ENCODE results near the gene SDK1. TPM values are rescaled to one million over a fixed set of nuclear protein-coding genes. Genes with fewer than 3 reads are reported as not detected.

The SDK1 gene
- polyA plus RNA-seq, 2 of the 4 experiments (the other 2 are of a cell fraction), result 0.12 to 0.28 TPM

GRCh38 chr7:3453398-3453797 is 152.3 kb downstream of the SDK1 start:
- Histone ChIP-seq H3K27ac (no peak overlapping the region), H3K4me3 (no peak overlapping the region), H3K4me2 (no peak overlapping the region), H3K9me3 (no peaks in the 10 kb centered on the region), H3K4me1 (0 out of 3 replicates have a peak, but pooled peaks cover 3% of the 10 kb centered on the region)
- DNase-seq (ENCODE audit: low read depth in 1 of 2, low spot score in 1 of 2) (no peak), FAIRE-seq (no peak), ATAC-seq (no peak)
- WGBS (ENCODE audit: missing lambda C conversion rate), result 60% methylated on average over 3 of the region's 3 CpGs
- CTCF ChIA-PET, result no interaction called here
- POLR2A ChIA-PET, result no interaction called here
- TF ChIP-seq USF2 (IDR thresholded peaks at IDR 0.05) (no peak), RAD21 (conservative IDR thresholded peaks at IDR 0.05 in 1 of 2, IDR thresholded peaks at IDR 0.05 in 1 of 2) (no peak), FOXS1 (CRISPR knock-in tag; IDR thresholded peaks at IDR 0.05) (no peak), HEYL (CRISPR knock-in tag; IDR thresholded peaks at IDR 0.05) (no peak), MYC (IDR thresholded peaks at IDR 0.05; ENCODE audit: borderline replicate concordance, low read length) (no peak), ZFP36 (IDR thresholded peaks at IDR 0.05; ENCODE audit: borderline replicate concordance, partially characterized antibody) (no peak), KDM1A (IDR thresholded peaks at IDR 0.05; ENCODE audit: low read depth) (no peak), JUNB (IDR thresholded peaks at IDR 0.05) (no peak), ESRRA (IDR thresholded peaks at IDR 0.05; ENCODE audit: borderline replicate concordance, low read length) (no peak), BCL3 (IDR thresholded peaks at IDR 0.05) (no peak), MAX (IDR thresholded peaks at IDR 0.05) (no peak), CEBPB (IDR thresholded peaks at IDR 0.05) (no peak), MAFK (IDR thresholded peaks at IDR 0.05; ENCODE audit: partially characterized antibody) (no peak), MAZ (IDR thresholded peaks at IDR 0.05; ENCODE audit: borderline replicate concordance, low read depth, low read length) (no peak), EHMT2 (IDR thresholded peaks at IDR 0.05; ENCODE audit: low read depth) (no peak), E2F6 (IDR thresholded peaks at IDR 0.05; ENCODE audit: borderline replicate concordance, low read depth) (no peak), POLR2A (IDR thresholded peaks at IDR 0.05; ENCODE audit: low read length) (no peak)

- WGBS (ENCODE audit: missing lambda C conversion rate), result 55% methylated on average over 1 of the region's 1 CpG
- DNase-seq (ENCODE audit: low read depth in 1 of 2, low spot score in 1 of 2) (no peak), ATAC-seq (no peak), FAIRE-seq (no peak)
- ChIA-PET POLR2A (no interaction called here), CTCF (interaction anchor here (1.1 to 1.6 kb wide), 4 partner anchors 9 to 26 kb away, joined by 3 read pairs; no protein-coding TSS in a partner anchor)
- no peak overlapping the region for H3K4me3 ChIP-seq
- no peak overlapping the region for H3K27ac ChIP-seq
- H3K9me3 ChIP-seq, result no peaks in the 10 kb centered on the region
- no peak overlapping the region for H3K4me2 ChIP-seq
- no peaks in the 10 kb centered on the region for H3K4me1 ChIP-seq
- no peak for TF ChIP-seq ELK1 (IDR thresholded peaks at IDR 0.05; ENCODE audit: low read depth, low read length)
- TF ChIP-seq CTCF (IDR thresholded peaks at IDR 0.05), result no peak
- TF ChIP-seq HOXB13 (CRISPR knock-in tag; IDR thresholded peaks at IDR 0.05; ENCODE audit: low read depth), result no peak
- TF ChIP-seq HOXB5 (CRISPR knock-in tag; IDR thresholded peaks at IDR 0.05), result no peak
- TF ChIP-seq MAZ (IDR thresholded peaks at IDR 0.05; ENCODE audit: borderline replicate concordance, low read depth, low read length), result no peak
- no peak for TF ChIP-seq NR3C1 (IDR thresholded peaks at IDR 0.05)
- TF ChIP-seq HMGXB4 (CRISPR knock-in tag; IDR thresholded peaks at IDR 0.05; ENCODE audit: borderline replicate concordance), result no peak
- no peak for TF ChIP-seq RNF2 (IDR thresholded peaks at IDR 0.05; ENCODE audit: borderline replicate concordance, low read depth)
- no peak for TF ChIP-seq ZNF302 (CRISPR knock-in tag; IDR thresholded peaks at IDR 0.05)
- no peak for TF ChIP-seq CEBPB (IDR thresholded peaks at IDR 0.05)
- no peak for TF ChIP-seq MAX (IDR thresholded peaks at IDR 0.05)
- no peak for TF ChIP-seq HOXA7 (CRISPR knock-in tag; IDR thresholded peaks at IDR 0.05)
- TF ChIP-seq MAFK (IDR thresholded peaks at IDR 0.05; ENCODE audit: partially characterized antibody), result no peak
- no peak for TF ChIP-seq KDM1A (IDR thresholded peaks at IDR 0.05; ENCODE audit: low read depth)
- TF ChIP-seq SMC3 (IDR thresholded peaks at IDR 0.05), result no peak
Observed at GRCh38 chr7:3455806-3456595, 154.9 kb downstream of the SDK1 start.

All from A549 (cell line).